Neural crest cell (in vitro differentiated cells): ENCODE data around the gene NAP1L1. TPM values are rescaled to one million over a fixed set of nuclear protein-coding genes. Genes with fewer than 3 reads are reported as not detected.

Source experiments
- DNase-seq: peaks from one replicate; pipeline ENCODE4 v3.0.0; 2021; ENCODE audit warnings: low read depth, mixed read lengths, low spot score
- H3K27ac Mint-ChIP-seq: one replicate; pipeline ENCODE4 v1.8.0; 2021; ENCODE audit warnings: mild to moderate bottlenecking, mixed read lengths; ENCODE audit not compliant: unreplicated experiment
- H3K27me3 Mint-ChIP-seq: 2 replicates; pipeline ENCODE4 v1.8.0; 2021; ENCODE audit warnings: low read depth, mild to moderate bottlenecking, mixed read lengths
- H3K36me3 Mint-ChIP-seq: 2 replicates; pipeline ENCODE4 v1.8.0; 2021; ENCODE audit warnings: low read depth, mild to moderate bottlenecking, mixed read lengths
- H3K4me1 Mint-ChIP-seq: 2 replicates; pipeline ENCODE4 v1.8.0; 2021; ENCODE audit warnings: mixed read lengths
- H3K4me3 Mint-ChIP-seq: one replicate; pipeline ENCODE4 v1.8.0; 2021; ENCODE audit warnings: mild to moderate bottlenecking, mixed read lengths
- H3K9me3 Mint-ChIP-seq: 2 replicates; pipeline ENCODE4 v1.8.0; 2021; ENCODE audit warnings: mixed read lengths
- CTCF ChIP-seq: fragments of 200-600 bp; sonication (generic); conservative IDR thresholded peaks from 2 replicates; pipeline ENCODE4 v1.5.0; 2021; ENCODE audit warnings: antibody characterized with exemption, mild to moderate bottlenecking
- total RNA-seq: library from RNA; stranded (reverse); gene quantifications from 2 replicates; pipeline ENCODE4 v1.2.1, GENCODE V29; 2021

NAP1L1 gene
- total RNA-seq, 1 donor from 2014 or later, result 1,116 TPM

- H3K27me3 Mint-ChIP-seq, result no peaks in the 10 kb centered on the region
- H3K4me3 Mint-ChIP-seq, result no peak overlapping the region
- H3K36me3 Mint-ChIP-seq, result no peaks in the 10 kb centered on the region
- peaks cover 44% of the 10 kb centered on the region for H3K4me1 Mint-ChIP-seq
- no peak for DNase-seq
- H3K9me3 Mint-ChIP-seq, result no peaks in the 10 kb centered on the region
- H3K27ac Mint-ChIP-seq, result no peak overlapping the region
- no peak for TF ChIP-seq CTCF
Observed at GRCh38 chr12:76038176-76038575, 46.3 kb downstream of the NAP1L1 start.

- H3K4me1 Mint-ChIP-seq, result peaks cover 49% of the 10 kb centered on the region
- H3K27me3 Mint-ChIP-seq, result peaks cover under 1% of the 10 kb centered on the region
- H3K36me3 Mint-ChIP-seq, result no peaks in the 10 kb centered on the region
- peak; percentile 20 for DNase-seq
- TF ChIP-seq CTCF, result peak; percentile 93
- no peaks in the 10 kb centered on the region for H3K9me3 Mint-ChIP-seq
- no peak overlapping the region for H3K27ac Mint-ChIP-seq
- peak overlapping the region; percentile 35 for H3K4me3 Mint-ChIP-seq
Observed at GRCh38 chr12:76037130-76038103, 47.1 kb downstream of the NAP1L1 start.

- no peaks in the 10 kb centered on the region for H3K36me3 Mint-ChIP-seq
- no peak for TF ChIP-seq CTCF
- H3K9me3 Mint-ChIP-seq, result no peaks in the 10 kb centered on the region
- no peak overlapping the region for H3K27ac Mint-ChIP-seq
- peaks cover 4% of the 10 kb centered on the region for H3K27me3 Mint-ChIP-seq
- peak overlapping the region; percentile 34 for H3K4me3 Mint-ChIP-seq
- peaks cover 41% of the 10 kb centered on the region for H3K4me1 Mint-ChIP-seq
- no peak for DNase-seq
Observed at GRCh38 chr12:76035045-76035444, 49.4 kb downstream of the NAP1L1 start.

GRCh38 chr12:76033081-76034011, 51.1 kb downstream of the NAP1L1 start:
- Mint-ChIP-seq H3K27me3 (peaks cover 8% of the 10 kb centered on the region), H3K4me3 (peak overlapping the region; percentile 96), H3K4me1 (peaks cover 54% of the 10 kb centered on the region), H3K27ac (peak overlapping the region; percentile 97), H3K9me3 (no peaks in the 10 kb centered on the region), H3K36me3 (peaks cover 7% of the 10 kb centered on the region)
- TF ChIP-seq CTCF, result no peak
- DNase-seq, result no peak
